Breast epithelium (tissue), 4 donors: ENCODE data around the gene ADAMTS4. TPM values are rescaled to one million over a fixed set of nuclear protein-coding genes. Genes with fewer than 3 reads are reported as not detected.

Experiments used
- DNase-seq, 2 donors: peaks; one replicate each; pipeline ENCODE4 v3.0.0-alpha.2; 2019; ENCODE audit warnings: low spot score in 2 of 2
- H3K27ac ChIP-seq, 2 donors: fragments of 200-600 bp; sonication (generic) in 1 of 2; one replicate each; pipeline ENCODE4 v1.5.1; 2016 to 2019; ENCODE audit warnings: mild to moderate bottlenecking in 1 of 2
- H3K27me3 ChIP-seq, 2 donors: fragments of 200-600 bp; sonication (generic) in 1 of 2; one replicate each; pipeline versions ENCODE4 v1.5.1 to v1.6.0; 2017 to 2019; ENCODE audit warnings: control low read depth in 1 of 2, mild to moderate bottlenecking in 1 of 2
- H3K36me3 ChIP-seq: fragments of 200-600 bp; one replicate; pipeline ENCODE4 v1.5.1; 2019
- H3K4me1 ChIP-seq, 2 donors: fragments of 200-600 bp; sonication (generic); one replicate each; pipeline ENCODE4 v1.5.1; 2016 to 2019; ENCODE audit warnings: control low read depth in 1 of 2
- H3K4me3 ChIP-seq, 3 donors: fragments of 200-600 bp; sonication (generic); 1 replicate in 2 of 3; 2 replicates in 1 of 3; pipeline ENCODE4 v1.5.1; 2016 to 2019; ENCODE audit warnings: mild to moderate bottlenecking in 3 of 3, moderate library complexity in 2 of 3
- H3K9me3 ChIP-seq, 2 donors: fragments of 200-600 bp; sonication (generic) in 1 of 2; one replicate each; pipeline ENCODE4 v1.5.1; 2016 to 2019; ENCODE audit warnings: control low read depth in 1 of 2
- CTCF ChIP-seq, 3 donors: fragments of 450-650 bp; IDR thresholded peaks; one replicate each; pipeline ENCODE4 v1.5.1; 2016 to 2017; ENCODE audit warnings: antibody characterized with exemption in 3 of 3, mild to moderate bottlenecking in 3 of 3, moderate library complexity in 3 of 3
- POLR2A ChIP-seq: fragments of 450-650 bp; IDR thresholded peaks from one replicate; pipeline ENCODE4 v1.6.1; 2016; ENCODE audit warnings: antibody characterized with exemption, mild to moderate bottlenecking, moderate library complexity
- POLR2AphosphoS5 ChIP-seq, 3 donors: sonication (generic); formaldehyde crosslinking; IDR thresholded peaks; one replicate each; pipeline ENCODE4 v1.6.1; 2017; ENCODE audit warnings: antibody characterized with exemption in 3 of 3
- intact Hi-C: fragments of 100-400 bp; cut with DNase I; formaldehyde crosslinking; loops from one replicate; pipeline ENCODE4 v1.15.1; 2023; ENCODE audit warnings: low total_unique reads
- total RNA-seq, 3 donors: library from RNA; depleted of rRNA; stranded (reverse); fragments of >200 nt; gene quantifications; one replicate each; pipeline ENCODE4 v1.1.0, GENCODE V29; 2016

ADAMTS4 gene
- total RNA-seq, 3 donors from 2014 or later, result 4.8 to 85.5 (median 24.6) TPM

GRCh38 chr1:161162052-161162451 is 36.8 kb downstream of the ADAMTS4 start:
- Histone ChIP-seq H3K27ac (peak overlapping the region in 1 of 2 donors; percentile 27), H3K36me3 (no peaks in the 10 kb centered on the region), H3K27me3 (no peaks in the 10 kb centered on the region), H3K4me1 (peaks cover 4 to 17% of the 10 kb centered on the region in 2 donors), H3K9me3 (no peaks in the 10 kb centered on the region), H3K4me3 (no peak overlapping the region)
- DNase-seq, result no peak
- intact Hi-C loops, result no loop called here
- TF ChIP-seq POLR2AphosphoS5 (IDR thresholded peaks at IDR 0.05), result no peak

GRCh38 chr1:161161652-161162051 is 37.2 kb downstream of the ADAMTS4 start:
- no peak overlapping the region for H3K4me3 ChIP-seq
- H3K27ac ChIP-seq, result peak overlapping the region in 1 of 2 donors; percentile 37
- TF ChIP-seq POLR2A, result no peak
- H3K9me3 ChIP-seq, result no peaks in the 10 kb centered on the region
- DNase-seq, result no peak
- no peaks in the 10 kb centered on the region for H3K36me3 ChIP-seq
- H3K27me3 ChIP-seq, result no peaks in the 10 kb centered on the region
- H3K4me1 ChIP-seq, result peaks cover 4 to 14% of the 10 kb centered on the region in 2 donors
- intact Hi-C loops, result no loop called here

- no peaks in the 10 kb centered on the region for H3K9me3 ChIP-seq
- no peaks in the 10 kb centered on the region for H3K36me3 ChIP-seq
- no peak for DNase-seq
- intact Hi-C loops, result no loop called here
- peaks cover 4 to 14% of the 10 kb centered on the region in 2 donors for H3K4me1 ChIP-seq
- TF ChIP-seq POLR2A (no peak), POLR2AphosphoS5 (IDR thresholded peaks at IDR 0.05) (no peak), CTCF (IDR thresholded peaks at IDR 0.05) (no peak)
- H3K27ac ChIP-seq, result peak overlapping the region in 1 of 2 donors; percentile 87
- no peaks in the 10 kb centered on the region for H3K27me3 ChIP-seq
- H3K4me3 ChIP-seq, result peak overlapping the region in 1 of 3 donors; percentile 77
These were observed 38.1 kb downstream of the ADAMTS4 start for GRCh38 chr1:161160671-161161145.

- Histone ChIP-seq H3K9me3 (no peaks in the 10 kb centered on the region), H3K4me1 (peaks cover 4 to 14% of the 10 kb centered on the region in 2 donors), H3K36me3 (no peaks in the 10 kb centered on the region), H3K27ac (peak overlapping the region; percentile 87 to 91), H3K27me3 (no peaks in the 10 kb centered on the region), H3K4me3 (peak overlapping the region; percentile 77 to 93 (median 79))
- no peak for DNase-seq
- TF ChIP-seq CTCF (IDR thresholded peaks at IDR 0.05) (no peak), POLR2AphosphoS5 (IDR thresholded peaks at IDR 0.05) (no peak)
- intact Hi-C loops, result no loop called here
These were observed 39.0 kb downstream of the ADAMTS4 start for GRCh38 chr1:161159913-161160243.

DNA sequence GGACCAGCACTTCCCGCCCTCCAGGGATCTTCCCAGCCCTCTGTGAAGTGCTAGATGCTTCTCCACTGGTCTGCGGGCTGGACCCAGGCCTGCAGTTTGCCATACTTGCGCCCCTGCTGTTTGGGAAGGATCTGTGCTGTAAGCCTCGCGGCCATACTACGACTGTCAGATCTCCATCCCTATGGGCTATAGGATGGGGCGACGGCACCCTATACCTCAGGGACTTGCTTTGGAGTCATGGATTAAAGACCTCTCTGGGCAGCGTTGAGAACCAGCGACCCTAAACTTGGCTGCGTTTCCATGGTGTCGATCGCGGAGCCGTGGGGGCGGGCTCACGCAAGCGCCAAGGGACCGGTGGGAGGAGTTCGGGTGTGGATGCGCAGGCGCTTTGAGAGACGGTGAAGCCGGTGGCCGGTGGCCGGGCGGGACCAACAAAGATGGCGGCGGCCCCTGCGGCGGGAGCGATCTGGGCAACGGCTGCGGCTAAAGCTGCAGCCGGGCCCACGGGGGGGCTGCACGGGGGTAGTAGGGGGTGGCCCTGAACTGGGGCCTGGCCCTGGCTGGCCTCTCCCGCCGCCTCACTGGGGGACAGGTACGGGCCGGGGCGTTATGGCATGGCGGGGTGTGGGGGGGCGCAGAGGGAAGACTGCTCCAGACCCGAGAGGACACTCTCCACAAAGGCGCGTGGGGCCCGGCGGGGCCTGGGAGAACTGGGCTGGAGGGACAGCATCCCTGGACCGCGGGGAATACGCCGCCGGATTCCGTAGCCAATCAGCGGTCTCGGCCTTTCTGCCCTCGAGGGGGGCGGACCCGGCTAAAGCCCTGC is 39.6 kb downstream of the ADAMTS4 start, which contains the start of gene USP21:
Gene USP21 (plus strand): TSS at position 414 of the 826 bp plus-strand sequence. CDS start 1,141 bp downstream, outside the sequence.
- Histone ChIP-seq H3K27me3 (no peaks in the 10 kb centered on the region), H3K9me3 (no peaks in the 10 kb centered on the region), H3K27ac (peak within 1 kb of the TSS; percentile 87 to 91), H3K4me3 (peak within 1 kb of the TSS; percentile 77 to 93 (median 79)), H3K4me1 (peaks cover 7 to 14% of the 10 kb centered on the region in 2 donors), H3K36me3 (no peaks in the 10 kb centered on the region)
- intact Hi-C loops, result no loop called here
- TF ChIP-seq POLR2A (peak; percentile 63), POLR2AphosphoS5 (IDR thresholded peaks at IDR 0.05) (peak; percentile 72 to 94 (median 75)), CTCF (IDR thresholded peaks at IDR 0.05) (peak in 2 of 3 donors; percentile 44 to 47)
- peak; percentile 90 to 94 for DNase-seq
